Measurements from ENCODE around the gene ENAM. TPM values are rescaled to one million over a fixed set of nuclear protein-coding genes. Genes with fewer than 3 reads are reported as not detected.

The ENAM gene
- total RNA-seq, 1 experiment from 2014 or later = not detected

DNA sequence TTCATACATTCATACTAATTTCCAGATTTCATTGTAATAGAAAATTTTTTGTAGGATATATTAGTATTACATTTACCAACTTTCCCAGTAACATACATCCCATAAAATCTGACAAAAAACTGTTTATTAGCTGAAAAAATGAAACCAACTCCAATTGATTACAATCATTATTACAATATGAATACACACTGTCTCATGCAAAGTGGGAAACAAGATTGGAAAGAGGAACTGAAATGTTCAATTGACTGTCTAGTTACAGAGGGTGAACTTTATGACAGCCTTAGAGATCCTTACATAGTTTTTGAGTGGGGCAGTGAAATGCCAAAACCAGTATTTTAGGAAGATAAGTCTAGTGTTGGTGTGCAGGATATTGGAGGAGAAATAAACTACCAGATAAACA, 38.8 kb upstream of the ENAM start:
- intact Hi-C loops (cut with micrococcal nuclease) = no loop called here
- Histone ChIP-seq H2AFZ (ENCODE audit: low read depth, low read length, poor library complexity, severe bottlenecking) (no peak overlapping the region), H3K36me3 (ENCODE audit: control insufficient read depth in 1 of 2, insufficient read depth in 2 of 2, low read length in 2 of 2) (no peaks in the 10 kb centered on the region), H3K4me3 (replicated peaks in 1 of 2; ENCODE audit: low read depth in 1 of 2, low read length in 2 of 2) (no peak overlapping the region), H3K27ac (ENCODE audit: low read depth, low read length) (no peak overlapping the region), H3K9me3 (ENCODE audit: control insufficient read depth in 1 of 2, insufficient read depth in 1 of 2, low read depth in 1 of 2, low read length in 2 of 2) (no peaks in the 10 kb centered on the region), H3K27me3 (ENCODE audit: insufficient read depth, low read length) (no peaks in the 10 kb centered on the region), H3K79me2 (ENCODE audit: insufficient read depth, low read length) (no peaks in the 10 kb centered on the region), H3K9me2 (ENCODE audit: insufficient read depth) (no peaks in the 10 kb centered on the region), H3K4me2 (ENCODE audit: low read length) (no peak overlapping the region), H4K20me1 (ENCODE audit: insufficient read depth) (no peaks in the 10 kb centered on the region), H3K9ac (ENCODE audit: low read length) (no peak overlapping the region), H3K4me1 (ENCODE audit: control insufficient read depth in 1 of 2, insufficient read depth in 2 of 2, low read length in 2 of 2) (peaks cover 4 to 5% of the 10 kb centered on the region in 2 experiments; a peak in 3 of 4 replicates)
- ATAC-seq = no peak
- DNase-seq (ENCODE audit: low read depth, low spot score) = no peak
- no TSS peak for BruUV-seq (replicated peaks)
- ChIA-PET POLR2A (no interaction called here), CTCF (no interaction called here), RAD21 (ENCODE audit: low non-redundant PET in 1 of 2, low total read pairs in 2 of 2, uncharacterized antibody in 2 of 2, unreplicated experiment in 2 of 2) (no interaction called here)
- TF ChIP-seq ZFX (IDR thresholded peaks at IDR 0.05) (no peak), CBX3 (IDR thresholded peaks at IDR 0.05; ENCODE audit: low read depth) (no peak), POLR2A (IDR thresholded peaks at IDR 0.05; ENCODE audit: borderline replicate concordance, extremely low read depth, insufficient read depth, insufficient read length) (no peak), JUND (IDR thresholded peaks at IDR 0.05) (no peak), YY1 (IDR thresholded peaks at IDR 0.05; ENCODE audit: extremely low read depth, insufficient replicate concordance, low read depth, low read length) (no peak), SIN3A (IDR thresholded peaks at IDR 0.05; ENCODE audit: low read depth) (no peak), POLR2AphosphoS5 (IDR thresholded peaks at IDR 0.05; ENCODE audit: low read depth, low read length) (no peak), EZH2 (IDR thresholded peaks at IDR 0.05) (no peak), CEBPB (IDR thresholded peaks at IDR 0.05; ENCODE audit: low read depth) (no peak), SRF (IDR thresholded peaks at IDR 0.05; ENCODE audit: low read depth) (no peak), EZH2phosphoT487 (IDR thresholded peaks at IDR 0.05; ENCODE audit: borderline replicate concordance) (no peak)
- TF ChIP-seq, protein P1, sequence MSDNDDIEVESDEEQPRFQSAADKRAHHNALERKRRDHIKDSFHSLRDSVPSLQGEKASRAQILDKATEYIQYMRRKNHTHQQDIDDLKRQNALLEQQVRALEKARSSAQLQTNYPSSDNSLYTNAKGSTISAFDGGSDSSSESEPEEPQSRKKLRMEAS (IDR thresholded peaks at IDR 0.05) = no peak

DNA sequence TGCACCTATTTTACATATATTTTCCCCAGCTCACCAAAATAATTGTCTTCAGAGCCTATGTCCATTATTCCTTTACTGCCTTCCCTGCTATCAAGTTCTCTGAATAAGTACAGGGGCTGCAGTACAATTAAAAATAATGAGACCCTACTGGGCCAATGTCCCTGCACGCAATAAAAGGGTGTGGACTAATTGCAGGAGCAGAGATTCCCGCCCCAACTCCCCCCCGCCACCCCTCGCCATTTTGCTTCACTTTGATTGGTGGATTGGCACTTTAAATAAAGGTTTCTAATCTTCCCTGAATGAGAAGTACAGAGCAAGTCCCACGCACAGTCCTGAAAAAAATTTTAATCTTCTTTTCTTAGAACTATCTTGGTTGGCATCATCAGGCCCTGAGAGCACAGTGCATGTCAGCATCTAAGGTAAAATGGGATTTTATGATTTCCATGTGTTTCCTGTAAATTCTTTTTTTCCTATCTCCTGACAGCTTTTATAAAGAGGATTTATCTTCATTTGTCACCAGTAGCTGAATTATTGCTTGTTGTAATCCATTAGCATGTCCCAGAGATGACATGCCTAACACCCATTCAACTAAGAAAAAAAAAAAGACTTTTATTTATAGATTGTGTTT, 36.5 kb upstream of the ENAM start, which contains the start of gene AMBN:
Gene AMBN (plus strand): TSS at position 302 of the 628 bp plus-strand sequence. CDS start 103 bp downstream, at position 405.
- H3K9ac ChIP-seq (ENCODE audit: low read length) = no peak within 1 kb of the TSS
- ChIA-PET RAD21 (ENCODE audit: low non-redundant PET in 1 of 2, low total read pairs in 2 of 2, uncharacterized antibody in 2 of 2, unreplicated experiment in 2 of 2) (no interaction called here), CTCF (interaction anchor here (1.3 kb wide), 1 partner anchor 9 kb away, joined by 6 read pairs; no protein-coding TSS in a partner anchor), POLR2A (no interaction called here)
- no peaks in the 10 kb centered on the region for H3K9me2 ChIP-seq (ENCODE audit: insufficient read depth)
- no peaks in the 10 kb centered on the region for H3K4me1 ChIP-seq (ENCODE audit: control insufficient read depth in 1 of 2, insufficient read depth in 2 of 2, low read length in 2 of 2)
- no peak within 1 kb of the TSS for H3K27ac ChIP-seq (ENCODE audit: low read depth, low read length)
- no peaks in the 10 kb centered on the region for H4K20me1 ChIP-seq (ENCODE audit: insufficient read depth)
- TF ChIP-seq YY1 (IDR thresholded peaks at IDR 0.05; ENCODE audit: extremely low read depth, insufficient replicate concordance, low read depth, low read length) (no peak), SRF (IDR thresholded peaks at IDR 0.05; ENCODE audit: low read depth) (no peak), SP1 (IDR thresholded peaks at IDR 0.05; ENCODE audit: low read depth) (no peak), POLR2AphosphoS5 (IDR thresholded peaks at IDR 0.05; ENCODE audit: low read depth, low read length) (no peak), ZNF274 (IDR thresholded peaks at IDR 0.05; ENCODE audit: low read depth, low read length) (no peak), ZFX (IDR thresholded peaks at IDR 0.05) (no peak), JUND (IDR thresholded peaks at IDR 0.05) (no peak), ELF1 (IDR thresholded peaks at IDR 0.05; ENCODE audit: borderline replicate concordance, low read depth) (no peak)
- TF ChIP-seq, protein P2, sequence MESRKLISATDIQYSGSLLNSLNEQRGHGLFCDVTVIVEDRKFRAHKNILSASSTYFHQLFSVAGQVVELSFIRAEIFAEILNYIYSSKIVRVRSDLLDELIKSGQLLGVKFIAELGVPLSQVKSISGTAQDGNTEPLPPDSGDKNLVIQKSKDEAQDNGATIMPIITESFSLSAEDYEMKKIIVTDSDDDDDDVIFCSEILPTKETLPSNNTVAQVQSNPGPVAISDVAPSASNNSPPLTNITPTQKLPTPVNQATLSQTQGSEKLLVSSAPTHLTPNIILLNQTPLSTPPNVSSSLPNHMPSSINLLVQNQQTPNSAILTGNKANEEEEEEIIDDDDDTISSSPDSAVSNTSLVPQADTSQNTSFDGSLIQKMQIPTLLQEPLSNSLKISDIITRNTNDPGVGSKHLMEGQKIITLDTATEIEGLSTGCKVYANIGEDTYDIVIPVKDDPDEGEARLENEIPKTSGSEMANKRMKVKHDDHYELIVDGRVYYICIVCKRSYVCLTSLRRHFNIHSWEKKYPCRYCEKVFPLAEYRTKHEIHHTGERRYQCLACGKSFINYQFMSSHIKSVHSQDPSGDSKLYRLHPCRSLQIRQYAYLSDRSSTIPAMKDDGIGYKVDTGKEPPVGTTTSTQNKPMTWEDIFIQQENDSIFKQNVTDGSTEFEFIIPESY (IDR thresholded peaks at IDR 0.05; ENCODE audit: extremely low read depth, insufficient replicate concordance, low read length) = no peak
- TF ChIP-seq, protein P1 (IDR thresholded peaks at IDR 0.05) = no peak
- TF ChIP-seq, protein P3, sequence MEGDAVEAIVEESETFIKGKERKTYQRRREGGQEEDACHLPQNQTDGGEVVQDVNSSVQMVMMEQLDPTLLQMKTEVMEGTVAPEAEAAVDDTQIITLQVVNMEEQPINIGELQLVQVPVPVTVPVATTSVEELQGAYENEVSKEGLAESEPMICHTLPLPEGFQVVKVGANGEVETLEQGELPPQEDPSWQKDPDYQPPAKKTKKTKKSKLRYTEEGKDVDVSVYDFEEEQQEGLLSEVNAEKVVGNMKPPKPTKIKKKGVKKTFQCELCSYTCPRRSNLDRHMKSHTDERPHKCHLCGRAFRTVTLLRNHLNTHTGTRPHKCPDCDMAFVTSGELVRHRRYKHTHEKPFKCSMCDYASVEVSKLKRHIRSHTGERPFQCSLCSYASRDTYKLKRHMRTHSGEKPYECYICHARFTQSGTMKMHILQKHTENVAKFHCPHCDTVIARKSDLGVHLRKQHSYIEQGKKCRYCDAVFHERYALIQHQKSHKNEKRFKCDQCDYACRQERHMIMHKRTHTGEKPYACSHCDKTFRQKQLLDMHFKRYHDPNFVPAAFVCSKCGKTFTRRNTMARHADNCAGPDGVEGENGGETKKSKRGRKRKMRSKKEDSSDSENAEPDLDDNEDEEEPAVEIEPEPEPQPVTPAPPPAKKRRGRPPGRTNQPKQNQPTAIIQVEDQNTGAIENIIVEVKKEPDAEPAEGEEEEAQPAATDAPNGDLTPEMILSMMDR (IDR thresholded peaks at IDR 0.05 in 2 of 3, conservative IDR thresholded peaks at IDR 0.05 in 1 of 3; ENCODE audit: borderline replicate concordance in 1 of 3, insufficient read depth in 1 of 3, low read depth in 2 of 3, low read length in 2 of 3) = no peak
- H3K36me3 ChIP-seq (ENCODE audit: control insufficient read depth in 1 of 2, insufficient read depth in 2 of 2, low read length in 2 of 2) = no peaks in the 10 kb centered on the region
- H3K27me3 ChIP-seq (ENCODE audit: insufficient read depth, low read length) = no peaks in the 10 kb centered on the region
- no peak within 1 kb of the TSS for H3K4me3 ChIP-seq (replicated peaks in 1 of 2; ENCODE audit: low read depth in 1 of 2, low read length in 2 of 2)
- no peak for ATAC-seq
- H3K4me2 ChIP-seq (ENCODE audit: low read length) = no peak within 1 kb of the TSS
- intact Hi-C loops (cut with micrococcal nuclease) = no loop called here
- no peaks in the 10 kb centered on the region for H3K9me3 ChIP-seq (ENCODE audit: control insufficient read depth in 1 of 2, insufficient read depth in 1 of 2, low read depth in 1 of 2, low read length in 2 of 2)
- DNase-seq (ENCODE audit: low read depth, low spot score) = no peak
- H3K79me2 ChIP-seq (ENCODE audit: insufficient read depth, low read length) = no peaks in the 10 kb centered on the region
- no peak within 1 kb of the TSS for H2AFZ ChIP-seq (ENCODE audit: low read depth, low read length, poor library complexity, severe bottlenecking)
- BruUV-seq (replicated peaks) = no TSS peak
